Activated T-cell treated with anti-CD3 and anti-CD28 coated beads for 4 hours (primary cell): ENCODE data around the gene AKAP12.
"Not testable (repeated sequence)": the region's sequence is repeated elsewhere in the genome, so short reads cannot be mapped to it uniquely, and the experiment has no call there.

Source experiments
- DNase-seq: peaks from one replicate; pipeline ENCODE4 v3.0.0-alpha.2; 2020

Gene AKAP12

GRCh38 chr6:151350442-151351145 lies 110.8 kb downstream of the AKAP12 start:
- no peak for DNase-seq

DNA sequence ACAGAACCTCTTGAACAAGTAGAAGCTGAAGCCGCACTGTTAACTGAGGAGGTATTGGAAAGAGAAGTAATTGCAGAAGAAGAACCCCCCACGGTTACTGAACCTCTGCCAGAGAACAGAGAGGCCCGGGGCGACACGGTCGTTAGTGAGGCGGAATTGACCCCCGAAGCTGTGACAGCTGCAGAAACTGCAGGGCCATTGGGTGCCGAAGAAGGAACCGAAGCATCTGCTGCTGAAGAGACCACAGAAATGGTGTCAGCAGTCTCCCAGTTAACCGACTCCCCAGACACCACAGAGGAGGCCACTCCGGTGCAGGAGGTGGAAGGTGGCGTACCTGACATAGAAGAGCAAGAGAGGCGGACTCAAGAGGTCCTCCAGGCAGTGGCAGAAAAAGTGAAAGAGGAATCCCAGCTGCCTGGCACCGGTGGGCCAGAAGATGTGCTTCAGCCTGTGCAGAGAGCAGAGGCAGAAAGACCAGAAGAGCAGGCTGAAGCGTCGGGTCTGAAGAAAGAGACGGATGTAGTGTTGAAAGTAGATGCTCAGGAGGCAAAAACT lies 111.5 kb downstream of the AKAP12 start:
- no peak for DNase-seq

GRCh38 chr6:151351731-151352130 lies 112.0 kb downstream of the AKAP12 start:
- no peak for DNase-seq

GRCh38 chr6:151352410-151353396 lies 112.9 kb downstream of the AKAP12 start:
- DNase-seq: no peak

GRCh38 chr6:151353795-151354194 lies 114.0 kb downstream of the AKAP12 start:
- DNase-seq: no peak

- not testable (repeated sequence) for DNase-seq
Observed at GRCh38 chr6:151356983-151357382, 117.2 kb downstream of the AKAP12 start.

DNA sequence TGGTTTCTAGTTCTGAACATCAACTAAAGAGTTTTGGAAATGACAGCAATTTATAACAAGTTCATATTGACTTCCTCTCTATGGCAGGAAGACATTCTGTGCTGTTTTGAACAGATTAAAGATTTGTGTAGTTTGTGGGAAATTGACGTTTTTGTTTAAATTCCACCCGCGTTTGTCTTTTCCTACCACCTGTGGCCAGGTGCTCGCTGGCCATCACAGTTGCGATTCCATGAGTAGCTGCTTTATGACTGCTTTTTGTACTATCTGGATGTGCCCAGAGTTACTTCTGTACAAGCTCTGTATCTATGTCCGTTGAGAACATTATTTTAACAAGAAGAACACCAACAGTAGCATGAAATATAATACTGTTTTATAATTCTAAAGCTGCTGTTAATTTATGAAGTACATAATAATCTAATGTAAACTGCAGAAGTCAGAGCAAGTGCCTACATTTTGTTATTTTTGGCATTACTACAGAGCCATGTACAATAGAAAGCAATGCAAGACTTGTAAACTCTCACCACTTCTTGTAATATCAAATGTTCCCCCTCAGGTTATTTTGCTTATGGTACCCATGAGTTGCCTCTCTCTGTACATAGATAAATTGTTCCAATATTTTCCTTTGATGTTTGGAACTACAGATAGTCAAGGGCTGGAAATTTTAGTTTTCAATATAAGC lies 118.1 kb downstream of the AKAP12 start:
- no peak for DNase-seq

- no peak for DNase-seq
Observed at GRCh38 chr6:151358475-151358874, 118.7 kb downstream of the AKAP12 start.

DNA sequence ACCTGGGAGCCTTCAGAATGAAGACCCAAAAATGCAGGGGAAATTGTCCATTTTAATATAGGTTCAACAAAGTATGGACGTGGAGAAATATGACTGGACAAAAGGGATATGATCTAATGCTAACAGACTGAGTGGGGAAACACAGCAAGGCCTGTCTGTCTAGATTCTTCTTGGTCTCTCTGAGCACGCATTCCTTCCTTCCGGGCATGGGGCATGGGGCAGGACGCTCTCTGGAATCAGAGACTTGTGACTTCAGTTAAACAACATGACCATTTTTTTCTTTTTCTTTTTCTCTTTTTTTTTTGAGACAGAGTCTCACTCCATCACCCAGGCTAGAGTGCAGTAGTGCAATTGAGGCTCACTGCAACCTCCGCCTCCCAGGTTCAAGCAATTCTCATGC lies 119.7 kb downstream of the AKAP12 start:
- DNase-seq: no peak

DNA sequence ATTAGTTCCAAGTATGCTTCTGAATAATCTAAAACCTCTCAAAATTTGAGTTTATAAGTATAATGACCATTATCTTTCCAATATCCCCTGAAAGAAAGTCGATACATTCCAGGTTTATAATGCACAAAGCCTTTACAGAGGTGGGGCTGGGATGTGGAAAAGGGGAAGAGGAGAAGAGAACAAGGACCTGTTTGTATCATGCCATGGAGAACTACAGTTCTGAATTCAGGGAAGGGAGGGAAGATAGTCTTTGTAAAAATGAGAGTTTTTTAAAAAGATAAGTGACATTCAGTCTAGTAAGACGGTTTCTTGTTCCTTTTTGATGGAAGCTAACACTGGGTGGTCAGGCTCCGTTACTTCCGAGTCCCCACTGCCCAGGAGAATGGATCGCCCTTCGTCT lies 125.5 kb downstream of the AKAP12 start:
- DNase-seq: no peak

GRCh38 chr6:151370509-151371078 lies 130.8 kb downstream of the AKAP12 start:
- DNase-seq: no peak

DNA sequence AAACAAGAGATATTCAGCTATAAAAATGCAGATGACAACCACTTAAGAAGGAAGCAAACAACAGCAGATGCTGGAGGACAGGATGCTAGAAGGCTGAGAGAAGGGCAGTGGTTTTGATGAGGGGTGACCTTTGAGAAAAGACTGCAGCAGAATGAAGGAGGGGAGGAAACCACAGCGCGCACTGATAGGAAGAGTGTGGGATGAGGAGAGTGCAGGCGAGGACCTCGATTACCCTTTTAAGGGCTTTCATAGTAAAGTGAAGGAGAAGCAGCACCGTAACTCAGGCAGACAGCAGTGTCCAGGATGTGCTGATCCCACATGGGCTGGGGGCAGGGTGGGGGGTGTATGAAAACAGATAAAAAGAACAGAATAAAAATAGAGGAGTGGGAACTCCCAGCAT lies 132.4 kb downstream of the AKAP12 start:
- DNase-seq: no peak

DNA sequence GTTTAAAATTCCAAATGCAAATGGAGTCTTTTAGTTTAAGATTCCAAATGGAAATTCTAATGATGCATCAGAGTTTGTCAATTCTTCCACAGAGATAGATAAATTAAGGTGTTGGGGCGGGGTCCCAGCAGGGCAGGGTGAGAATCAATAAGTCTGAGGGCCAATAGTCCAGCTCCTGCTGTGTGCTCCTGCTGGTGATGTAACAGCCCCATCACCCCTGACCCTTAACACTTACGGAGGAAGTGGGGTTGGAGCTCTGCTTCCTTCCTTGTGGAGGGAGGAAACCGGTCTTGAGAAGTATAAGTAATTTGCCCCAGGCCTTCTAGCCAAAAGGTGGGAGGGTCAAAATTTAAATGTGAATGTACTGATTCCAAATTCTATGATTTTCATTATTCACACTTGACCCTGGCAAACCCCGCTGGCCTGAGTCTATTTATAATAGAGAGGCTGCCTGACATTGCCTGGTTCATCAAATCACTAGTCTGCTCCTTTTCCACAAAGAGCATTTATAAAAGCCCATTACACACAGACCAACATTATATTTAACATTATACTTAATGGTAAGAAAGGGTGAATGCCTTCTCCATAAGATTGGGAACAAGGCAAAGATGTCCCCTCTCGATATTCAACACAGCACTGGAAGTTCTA lies 134.4 kb downstream of the AKAP12 start:
- no peak for DNase-seq

DNA sequence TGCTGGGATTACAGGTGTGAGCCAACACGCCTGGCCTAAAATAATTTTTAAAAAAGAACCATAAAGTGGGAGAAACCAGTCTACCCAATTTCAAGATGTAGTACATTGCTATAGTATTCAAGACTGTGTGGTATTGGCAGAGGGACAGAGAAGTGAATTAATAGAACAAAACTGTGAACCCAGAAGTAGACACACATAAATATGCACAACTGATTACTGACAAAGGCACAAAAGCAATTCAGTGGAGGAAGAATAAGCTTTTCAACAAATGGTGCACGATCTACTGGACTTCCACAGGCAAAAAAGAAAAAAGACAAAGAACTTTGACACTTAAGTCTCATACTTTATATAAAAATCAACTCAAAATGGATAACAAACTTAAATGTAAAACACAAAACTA lies 136.1 kb downstream of the AKAP12 start:
- no peak for DNase-seq

GRCh38 chr6:151376440-151376839 lies 136.7 kb downstream of the AKAP12 start:
- DNase-seq: no peak

GRCh38 chr6:151377095-151377494 lies 137.3 kb downstream of the AKAP12 start:
- no peak for DNase-seq

DNA sequence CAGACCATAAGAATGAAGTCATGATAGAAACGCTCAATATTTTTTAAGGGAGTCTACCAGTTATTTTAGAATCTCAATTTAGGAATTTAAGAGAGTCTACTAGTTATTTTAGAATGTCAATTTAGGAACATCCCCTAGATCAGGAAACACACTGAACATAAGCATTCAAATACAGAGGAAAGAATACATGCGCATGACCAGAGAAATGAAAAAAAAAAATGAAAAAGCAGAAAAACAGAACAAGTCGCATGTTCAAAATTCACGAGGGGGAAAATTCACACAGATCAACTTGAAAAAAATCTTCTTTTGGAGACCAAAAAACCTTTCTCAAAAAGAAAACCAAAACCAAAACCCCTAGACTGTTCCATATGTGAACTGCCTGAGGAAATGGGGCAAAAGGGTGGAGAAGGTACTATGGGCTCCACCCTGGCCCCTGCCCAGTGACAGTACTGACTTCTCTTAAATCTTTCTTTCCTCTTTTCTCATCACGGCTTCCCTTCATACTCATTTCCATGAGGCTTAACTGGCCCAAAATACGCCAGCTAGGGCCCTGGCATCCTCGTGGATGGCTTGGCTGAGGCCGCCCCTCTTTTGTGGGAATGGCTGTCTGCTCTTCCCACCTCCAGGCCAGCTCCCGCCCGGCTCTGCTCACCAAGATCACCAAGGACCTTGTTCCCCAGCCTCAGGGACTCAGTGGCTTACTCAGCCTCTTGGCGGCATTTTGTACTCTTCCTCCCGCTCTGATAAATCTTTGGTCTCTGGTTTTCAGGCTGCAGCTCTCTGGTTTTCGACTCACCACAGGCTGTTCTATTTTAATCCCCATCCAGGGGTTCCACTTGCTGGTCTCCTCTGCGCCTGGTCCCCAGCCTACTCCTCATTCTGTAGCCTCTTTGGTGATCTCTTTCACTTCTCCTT lies 140.4 kb downstream of the AKAP12 start:
- no peak for DNase-seq

- DNase-seq: no peak
Observed at GRCh38 chr6:151380848-151381205, 141.1 kb downstream of the AKAP12 start.

DNA sequence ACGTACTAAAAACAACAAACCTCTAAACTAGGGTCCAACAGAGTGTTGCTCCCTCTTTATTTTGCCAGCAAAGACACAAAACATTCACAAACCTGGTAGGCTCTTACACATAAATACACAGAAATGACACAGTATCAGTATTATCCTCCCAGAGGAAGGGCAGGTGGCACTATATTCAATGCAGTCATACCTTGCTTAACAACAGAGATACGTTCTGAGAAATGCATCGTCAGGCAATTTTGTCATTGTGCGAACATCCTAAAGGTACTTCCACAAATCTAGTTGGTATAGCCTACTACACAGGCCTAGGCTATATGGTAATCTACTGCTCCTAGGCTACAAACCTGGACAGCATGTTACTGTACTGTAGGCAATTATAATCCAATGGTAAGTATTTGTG lies 142.0 kb downstream of the AKAP12 start:
- DNase-seq: no peak

- DNase-seq: not testable (repeated sequence)
Observed at GRCh38 chr6:151382631-151383030, 142.9 kb downstream of the AKAP12 start.

DNA sequence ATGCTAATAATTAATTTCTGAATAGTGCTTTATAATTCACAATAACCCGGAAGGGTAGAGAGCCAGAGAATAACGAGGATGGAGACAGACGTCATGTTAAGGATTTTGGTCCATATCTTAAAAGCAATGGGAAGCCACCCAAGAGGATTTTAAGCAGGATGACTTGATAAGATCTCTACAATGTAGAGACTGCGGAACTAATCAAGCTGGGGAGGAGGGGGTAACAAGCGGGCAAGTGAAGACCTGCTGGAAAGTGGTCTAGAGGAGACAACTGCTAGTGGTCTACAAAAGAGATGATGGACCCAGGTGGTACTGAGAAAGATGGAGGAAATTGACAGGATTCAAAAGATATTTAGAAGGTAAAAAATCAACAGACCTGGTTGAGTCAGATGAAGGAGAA lies 144.4 kb downstream of the AKAP12 start:
- no peak for DNase-seq
